ENCODE results near the gene RPN2.

DNA sequence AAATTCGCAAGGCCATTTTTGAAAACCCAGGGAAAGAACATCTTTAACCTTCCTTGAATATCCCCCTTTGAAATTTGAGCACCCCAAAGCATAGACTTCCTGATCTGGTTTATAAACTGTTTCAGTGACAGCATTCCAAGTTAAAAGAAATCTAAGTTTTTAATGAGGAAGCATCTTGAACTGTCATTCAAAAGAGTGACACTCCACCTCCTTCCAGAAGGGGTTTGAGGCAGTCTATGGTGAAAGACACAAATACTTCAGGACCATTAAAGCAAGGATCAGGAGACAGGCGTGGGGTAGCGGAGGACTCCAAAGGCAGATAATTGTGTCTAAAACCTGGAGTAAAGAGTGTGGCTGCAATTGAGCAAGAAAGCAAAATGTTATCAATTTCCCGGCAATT is 81.8 kb downstream of the RPN2 start:
- no peak for TF ChIP-seq ZBTB8A (CRISPR knock-in tag; IDR thresholded peaks at IDR 0.05; ENCODE audit: borderline replicate concordance, low read depth)
- no peak for TF ChIP-seq KLF13 (CRISPR knock-in tag; IDR thresholded peaks at IDR 0.05)
- no peak for TF ChIP-seq RAD21 (CRISPR knock-in tag; IDR thresholded peaks at IDR 0.05)
- TF ChIP-seq, protein P1, sequence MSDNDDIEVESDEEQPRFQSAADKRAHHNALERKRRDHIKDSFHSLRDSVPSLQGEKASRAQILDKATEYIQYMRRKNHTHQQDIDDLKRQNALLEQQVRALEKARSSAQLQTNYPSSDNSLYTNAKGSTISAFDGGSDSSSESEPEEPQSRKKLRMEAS (IDR thresholded peaks at IDR 0.05) = no peak
- TF ChIP-seq TAF1 (CRISPR knock-in tag; IDR thresholded peaks at IDR 0.05) = no peak
- TF ChIP-seq TCF7L2 (IDR thresholded peaks at IDR 0.05; ENCODE audit: low read depth, low read length) = no peak
- TF ChIP-seq ZNF460 (CRISPR knock-in tag; IDR thresholded peaks at IDR 0.05; ENCODE audit: borderline replicate concordance) = no peak
- TF ChIP-seq NR3C1 (CRISPR knock-in tag; IDR thresholded peaks at IDR 0.05) = no peak
- TF ChIP-seq, protein P2, sequence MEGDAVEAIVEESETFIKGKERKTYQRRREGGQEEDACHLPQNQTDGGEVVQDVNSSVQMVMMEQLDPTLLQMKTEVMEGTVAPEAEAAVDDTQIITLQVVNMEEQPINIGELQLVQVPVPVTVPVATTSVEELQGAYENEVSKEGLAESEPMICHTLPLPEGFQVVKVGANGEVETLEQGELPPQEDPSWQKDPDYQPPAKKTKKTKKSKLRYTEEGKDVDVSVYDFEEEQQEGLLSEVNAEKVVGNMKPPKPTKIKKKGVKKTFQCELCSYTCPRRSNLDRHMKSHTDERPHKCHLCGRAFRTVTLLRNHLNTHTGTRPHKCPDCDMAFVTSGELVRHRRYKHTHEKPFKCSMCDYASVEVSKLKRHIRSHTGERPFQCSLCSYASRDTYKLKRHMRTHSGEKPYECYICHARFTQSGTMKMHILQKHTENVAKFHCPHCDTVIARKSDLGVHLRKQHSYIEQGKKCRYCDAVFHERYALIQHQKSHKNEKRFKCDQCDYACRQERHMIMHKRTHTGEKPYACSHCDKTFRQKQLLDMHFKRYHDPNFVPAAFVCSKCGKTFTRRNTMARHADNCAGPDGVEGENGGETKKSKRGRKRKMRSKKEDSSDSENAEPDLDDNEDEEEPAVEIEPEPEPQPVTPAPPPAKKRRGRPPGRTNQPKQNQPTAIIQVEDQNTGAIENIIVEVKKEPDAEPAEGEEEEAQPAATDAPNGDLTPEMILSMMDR (CRISPR knock-in tag; IDR thresholded peaks at IDR 0.05) = no peak
- TF ChIP-seq TOPORS (CRISPR knock-in tag; IDR thresholded peaks at IDR 0.05) = no peak

Measured in HepG2 (cell line).